Peyer's patch (tissue), 4 donors: Measurements from ENCODE around the gene PXDN.

Source experiments
- POLR2A ChIP-seq, 2 donors: fragments of 450-650 bp; IDR thresholded peaks; one replicate each; pipeline ENCODE4 v1.5.1; 2017; ENCODE audit warnings: antibody characterized with exemption in 2 of 2, mild to moderate bottlenecking in 2 of 2, moderate library complexity in 2 of 2
- TF ChIP-seq, protein P1 (sequence below), 6 experiments: fragments of 450-650 bp in 4 of 6; fragments of 200-600 bp in 2 of 6; sonication (generic) in 1 of 6; IDR thresholded peaks; one replicate each; pipeline ENCODE4 v1.5.1; 2017 to 2019; ENCODE audit warnings: antibody characterized with exemption in 6 of 6, mild to moderate bottlenecking in 3 of 6, moderate library complexity in 1 of 6

DNA sequence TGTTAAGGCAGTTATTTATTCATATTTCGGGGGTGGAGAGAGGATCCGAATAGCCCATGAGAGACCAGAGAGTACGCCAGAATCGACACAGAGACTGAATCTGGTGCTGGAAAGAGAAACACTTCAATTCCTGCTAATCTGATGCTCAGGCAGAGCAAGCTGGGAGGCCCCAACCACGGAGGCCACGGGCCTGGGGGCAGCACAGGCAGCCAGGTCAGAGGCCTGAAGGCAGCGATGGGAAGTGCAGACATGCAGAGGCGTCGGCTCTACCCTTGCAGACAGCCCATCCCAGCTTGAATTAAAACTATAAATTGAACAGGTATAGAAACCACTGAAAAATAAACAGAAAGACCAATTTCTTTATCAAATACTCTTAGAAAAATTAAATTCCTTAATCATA, 50.6 kb downstream of the PXDN start:
- TF ChIP-seq, protein P1, sequence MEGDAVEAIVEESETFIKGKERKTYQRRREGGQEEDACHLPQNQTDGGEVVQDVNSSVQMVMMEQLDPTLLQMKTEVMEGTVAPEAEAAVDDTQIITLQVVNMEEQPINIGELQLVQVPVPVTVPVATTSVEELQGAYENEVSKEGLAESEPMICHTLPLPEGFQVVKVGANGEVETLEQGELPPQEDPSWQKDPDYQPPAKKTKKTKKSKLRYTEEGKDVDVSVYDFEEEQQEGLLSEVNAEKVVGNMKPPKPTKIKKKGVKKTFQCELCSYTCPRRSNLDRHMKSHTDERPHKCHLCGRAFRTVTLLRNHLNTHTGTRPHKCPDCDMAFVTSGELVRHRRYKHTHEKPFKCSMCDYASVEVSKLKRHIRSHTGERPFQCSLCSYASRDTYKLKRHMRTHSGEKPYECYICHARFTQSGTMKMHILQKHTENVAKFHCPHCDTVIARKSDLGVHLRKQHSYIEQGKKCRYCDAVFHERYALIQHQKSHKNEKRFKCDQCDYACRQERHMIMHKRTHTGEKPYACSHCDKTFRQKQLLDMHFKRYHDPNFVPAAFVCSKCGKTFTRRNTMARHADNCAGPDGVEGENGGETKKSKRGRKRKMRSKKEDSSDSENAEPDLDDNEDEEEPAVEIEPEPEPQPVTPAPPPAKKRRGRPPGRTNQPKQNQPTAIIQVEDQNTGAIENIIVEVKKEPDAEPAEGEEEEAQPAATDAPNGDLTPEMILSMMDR (IDR thresholded peaks at IDR 0.05) = no peak
- no peak for TF ChIP-seq POLR2A (IDR thresholded peaks at IDR 0.05)
